Endothelial cell of umbilical vein (primary cell): ENCODE measurements around the gene SLC41A3. TPM values are rescaled to one million over a fixed set of nuclear protein-coding genes. Genes with fewer than 3 reads are reported as not detected.

ENCODE experiments used
- BruUV-seq: library from RNA; stranded (reverse); fragments of 400-500 nt; replicated peaks from 2 replicates; lab custom pipeline; 2021; lab: Mats Ljungman, UMichigan
- CTCF ChIA-PET: fragments of 300-600, 350-600 bp; sonication (Branson Sonifier 250); formaldehyde crosslinking; loops from one replicate; lab custom pipeline; 2021; ENCODE audit warnings: antibody characterized with exemption, inconsistent platforms; lab: Charles Lee
- POLR2A ChIA-PET: fragments of 300-600, 350-600 bp; sonication (Branson Sonifier 250); formaldehyde crosslinking; loops from one replicate; lab custom pipeline; 2021; ENCODE audit warnings: antibody characterized with exemption, inconsistent platforms; lab: Charles Lee
- DNase-seq: peaks from one replicate; pipeline ENCODE4 v3.0.0-alpha.2; 2011; ENCODE audit warnings: low read depth, low spot score
- FAIRE-seq: peaks from 2 replicates; lab custom pipeline; 2011; peaks lifted over from hg19 to GRCh38; lab: Jason Lieb, UNC
- H2AFZ ChIP-seq: 2 replicates; pipeline ENCODE4 v1.6.0; 2012; ENCODE audit warnings: low read depth, low read length, control low read depth, inconsistent platforms
- H3K27ac ChIP-seq: 2 replicates; pipeline ENCODE4 v1.5.1; 2011; ENCODE audit warnings: low read depth, mild to moderate bottlenecking, control low read depth, low read length, moderate library complexity; ENCODE audit not compliant: insufficient read depth
- H3K27me3 ChIP-seq, 2 experiments: 2 replicates each; pipeline versions ENCODE4 v1.6.0 to v1.6.1; 2011; ENCODE audit warnings: low read length in 2 of 2, mixed read lengths in 1 of 2; ENCODE audit not compliant: control insufficient read depth in 2 of 2, insufficient read depth in 2 of 2
- H3K36me3 ChIP-seq, 2 experiments: 2 replicates in 1 of 2; 3 replicates in 1 of 2; pipeline ENCODE4 v1.5.1; 2011; ENCODE audit warnings: low read length in 2 of 2, mild to moderate bottlenecking in 1 of 2, moderate library complexity in 1 of 2; ENCODE audit not compliant: control insufficient read depth in 2 of 2, insufficient read depth in 2 of 2; ENCODE audit errors: extremely low read depth in 1 of 2
- H3K4me1 ChIP-seq: 3 replicates; pipeline ENCODE4 v1.5.1; 2011; ENCODE audit warnings: mild to moderate bottlenecking, low read length; ENCODE audit not compliant: control insufficient read depth, insufficient read depth; ENCODE audit errors: extremely low read depth
- H3K4me2 ChIP-seq: 2 replicates; pipeline ENCODE4 v1.6.1; 2011; ENCODE audit warnings: low read length, control low read depth, mixed read lengths; ENCODE audit not compliant: insufficient read depth
- H3K4me3 ChIP-seq, 3 experiments: fragments of 200-600 bp in 1 of 3; sonication (generic), shearing (Covaris generic) in 1 of 3; replicated peaks in 1 of 3; 2 replicates each; pipeline ENCODE4 v1.5.1; 2011 to 2016; ENCODE audit warnings: control low read depth in 3 of 3, low read length in 3 of 3, mild to moderate bottlenecking in 2 of 3, inconsistent platforms in 1 of 3, low read depth in 1 of 3, moderate library complexity in 1 of 3; ENCODE audit not compliant: insufficient read depth in 1 of 3
- H3K79me2 ChIP-seq: 2 replicates; pipeline ENCODE4 v1.6.0; 2012; ENCODE audit warnings: low read length, inconsistent platforms; ENCODE audit not compliant: control insufficient read depth, insufficient read depth
- H3K9ac ChIP-seq: replicated peaks from 2 replicates; pipeline ENCODE3; 2011; ENCODE audit warnings: low read length, control low read depth; ENCODE audit not compliant: insufficient read depth; ENCODE audit errors: extremely low read depth
- H3K9me1 ChIP-seq: replicated peaks from 3 replicates; pipeline ENCODE4 v1.6.0; 2011; ENCODE audit warnings: mild to moderate bottlenecking, low read length; ENCODE audit not compliant: control insufficient read depth, insufficient read depth; ENCODE audit errors: extremely low read depth
- H3K9me3 ChIP-seq: replicated peaks from 2 replicates; pipeline ENCODE4 v1.5.1; 2012; ENCODE audit warnings: low read length, inconsistent platforms; ENCODE audit not compliant: control insufficient read depth, insufficient read depth
- H4K20me1 ChIP-seq: replicated peaks from 2 replicates; pipeline ENCODE3; 2011; ENCODE audit warnings: mild to moderate bottlenecking, low read length; ENCODE audit not compliant: control insufficient read depth, insufficient read depth; ENCODE audit errors: extremely low read depth
- EZH2 ChIP-seq: IDR thresholded peaks from 2 replicates; pipeline ENCODE4 v1.6.1; 2012; ENCODE audit warnings: borderline replicate concordance, low read depth, mild to moderate bottlenecking, moderate library complexity, low read length, inconsistent platforms; ENCODE audit not compliant: severe bottlenecking
- FOS ChIP-seq: IDR thresholded peaks from 2 replicates; pipeline ENCODE4 v1.6.1; 2011; ENCODE audit warnings: mild to moderate bottlenecking, low read length, moderate library complexity, borderline replicate concordance; ENCODE audit not compliant: insufficient read depth
- GATA2 ChIP-seq: IDR thresholded peaks from 2 replicates; pipeline ENCODE4 v1.7.0; 2011; ENCODE audit warnings: low read depth, mild to moderate bottlenecking, moderate library complexity, mixed read lengths, low read length; ENCODE audit not compliant: insufficient read length, insufficient read depth
- JUN ChIP-seq: IDR thresholded peaks from 2 replicates; pipeline ENCODE4 v1.6.1; 2011; ENCODE audit warnings: borderline replicate concordance, low read depth; ENCODE audit not compliant: insufficient read length, insufficient read depth
- MYC ChIP-seq: IDR thresholded peaks from one replicate; pipeline ENCODE4 v1.6.1; 2011; ENCODE audit warnings: mild to moderate bottlenecking, low read depth, low read length
- POLR2A ChIP-seq: IDR thresholded peaks from 2 replicates; pipeline ENCODE4 v1.6.1; 2012; ENCODE audit warnings: low read depth, mild to moderate bottlenecking, control low read depth, low read length
- POLR2AphosphoS5 ChIP-seq: IDR thresholded peaks from 2 replicates; pipeline ENCODE4 v1.6.1; 2012; ENCODE audit warnings: low read depth, mild to moderate bottlenecking, control low read depth, low read length, moderate library complexity; ENCODE audit not compliant: insufficient read depth
- dilution Hi-C: fragments of 300-500 bp; cut with MboI; formaldehyde crosslinking; loops from one replicate; pipeline ENCODE4 v1.15.0; 2019; ENCODE audit warnings: low sequenced_read_pairs; ENCODE audit not compliant: extremely low pct_ligation_motif_present
- intact Hi-C: fragments of 100-400 bp; cut with micrococcal nuclease; formaldehyde crosslinking; loops from one replicate; pipeline ENCODE4 v1.10.0; 2022
- polyA plus RNA-seq, 4 experiments: library from polyadenylated mRNA; depleted of rRNA in 3 of 4; stranded (reverse) in 3 of 4; unstranded in 1 of 4; fragments of >200 nt; gene quantifications; 2 replicates each; pipeline versions ENCODE4 v1.2.1 to v1.2.3, GENCODE V29; 2011 to 2012; ENCODE audit warnings: missing spikeins in 1 of 4
- total RNA-seq: library from RNA; stranded (reverse); gene quantifications from 2 replicates; pipeline ENCODE4 v1.2.3, GENCODE V29; 2021
- TF ChIP-seq, protein P1 (sequence below): IDR thresholded peaks from 2 replicates; pipeline ENCODE4 v1.6.1; 2011; ENCODE audit not compliant: insufficient read depth, insufficient read length
- TF ChIP-seq, protein P2 (sequence below), 2 donors: IDR thresholded peaks; 1 replicate in 1 of 2; 2 replicates in 1 of 2; pipeline ENCODE4 v1.5.1; 2011; ENCODE audit warnings: low read length in 2 of 2, mild to moderate bottlenecking in 2 of 2, moderate library complexity in 2 of 2, control low read depth in 1 of 2, inconsistent platforms in 1 of 2, low read depth in 1 of 2; ENCODE audit not compliant: insufficient read depth in 1 of 2; ENCODE audit errors: extremely low read depth in 1 of 2

The SLC41A3 gene
- total and polyA plus RNA-seq, 2 donors (not counting 3 experiments of a cell fraction or from before 2014, with no cell fraction given): 52.5 to 118 TPM

DNA sequence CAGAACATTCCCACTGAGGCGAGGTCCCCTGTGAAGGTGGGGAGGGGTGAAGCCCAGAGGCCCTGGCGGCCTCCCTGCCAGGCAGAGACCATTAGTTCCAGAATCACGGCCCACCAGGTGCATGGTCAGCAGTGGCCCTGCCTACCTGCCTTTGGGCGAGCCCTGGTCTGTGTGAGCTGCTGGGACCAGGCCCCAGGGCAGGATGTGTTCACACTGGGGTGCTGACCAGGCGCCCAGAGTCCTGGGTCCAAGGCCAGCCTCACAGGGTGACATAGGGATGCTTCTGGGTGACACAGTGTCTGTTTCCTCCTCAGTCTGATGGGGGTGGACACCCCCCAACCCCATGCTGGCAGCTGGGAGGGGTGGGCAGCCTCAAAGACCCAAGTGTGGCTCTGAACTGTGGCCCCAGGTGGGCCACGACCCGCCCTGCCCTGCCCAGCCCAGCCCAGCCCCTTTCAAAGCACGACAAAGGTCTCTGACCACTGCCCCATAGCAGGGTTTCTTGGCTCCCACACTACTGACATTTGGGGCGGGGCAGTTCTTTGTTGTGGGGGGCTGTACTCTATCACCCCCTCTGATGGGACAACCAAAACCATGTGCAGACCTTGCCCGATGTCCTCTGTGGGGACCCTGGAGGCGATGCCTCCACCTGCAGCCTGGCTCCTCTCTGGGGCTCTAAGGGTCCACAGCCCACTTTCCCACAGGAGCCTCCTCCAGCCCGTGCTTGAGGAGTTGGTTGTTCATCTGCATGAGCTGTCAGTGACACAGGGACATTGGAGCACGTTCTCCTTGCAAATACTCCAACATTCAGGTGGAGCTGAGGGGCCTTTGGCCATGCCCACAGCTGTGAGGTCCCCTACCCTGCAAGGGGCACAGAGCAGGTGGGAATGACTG lies 44.8 kb upstream of the SLC41A3 start:
- H3K9me1 ChIP-seq: no peaks in the 10 kb centered on the region
- no peak overlapping the region for H3K9ac ChIP-seq
- no peaks in the 10 kb centered on the region for H3K79me2 ChIP-seq
- no peak overlapping the region for H3K27ac ChIP-seq
- dilution Hi-C loops: no loop called here
- H2AFZ ChIP-seq: no peak overlapping the region
- H3K27me3 ChIP-seq: peaks cover 0 to 1% of the 10 kb centered on the region in 2 experiments
- H3K9me3 ChIP-seq: no peaks in the 10 kb centered on the region
- H3K4me2 ChIP-seq: no peak overlapping the region
- FAIRE-seq: peak; percentile 4
- ChIA-PET POLR2A (no interaction called here), CTCF (interaction anchor here (0.8 to 2.5 kb wide), 3 partner anchors 38 to 84 kb away, joined by 3 to 9 read pairs (median 3); no protein-coding TSS in a partner anchor)
- no peaks in the 10 kb centered on the region for H4K20me1 ChIP-seq
- no TSS peak for BruUV-seq
- DNase-seq: no peak
- H3K36me3 ChIP-seq: no peaks in the 10 kb centered on the region
- peaks cover 11% of the 10 kb centered on the region for H3K4me1 ChIP-seq
- intact Hi-C loops: no loop called here
- TF ChIP-seq, protein P1, sequence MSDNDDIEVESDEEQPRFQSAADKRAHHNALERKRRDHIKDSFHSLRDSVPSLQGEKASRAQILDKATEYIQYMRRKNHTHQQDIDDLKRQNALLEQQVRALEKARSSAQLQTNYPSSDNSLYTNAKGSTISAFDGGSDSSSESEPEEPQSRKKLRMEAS: no peak
- no peak for TF ChIP-seq FOS
- TF ChIP-seq, protein P2, sequence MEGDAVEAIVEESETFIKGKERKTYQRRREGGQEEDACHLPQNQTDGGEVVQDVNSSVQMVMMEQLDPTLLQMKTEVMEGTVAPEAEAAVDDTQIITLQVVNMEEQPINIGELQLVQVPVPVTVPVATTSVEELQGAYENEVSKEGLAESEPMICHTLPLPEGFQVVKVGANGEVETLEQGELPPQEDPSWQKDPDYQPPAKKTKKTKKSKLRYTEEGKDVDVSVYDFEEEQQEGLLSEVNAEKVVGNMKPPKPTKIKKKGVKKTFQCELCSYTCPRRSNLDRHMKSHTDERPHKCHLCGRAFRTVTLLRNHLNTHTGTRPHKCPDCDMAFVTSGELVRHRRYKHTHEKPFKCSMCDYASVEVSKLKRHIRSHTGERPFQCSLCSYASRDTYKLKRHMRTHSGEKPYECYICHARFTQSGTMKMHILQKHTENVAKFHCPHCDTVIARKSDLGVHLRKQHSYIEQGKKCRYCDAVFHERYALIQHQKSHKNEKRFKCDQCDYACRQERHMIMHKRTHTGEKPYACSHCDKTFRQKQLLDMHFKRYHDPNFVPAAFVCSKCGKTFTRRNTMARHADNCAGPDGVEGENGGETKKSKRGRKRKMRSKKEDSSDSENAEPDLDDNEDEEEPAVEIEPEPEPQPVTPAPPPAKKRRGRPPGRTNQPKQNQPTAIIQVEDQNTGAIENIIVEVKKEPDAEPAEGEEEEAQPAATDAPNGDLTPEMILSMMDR (IDR thresholded peaks at IDR 0.05; ENCODE audit: extremely low read depth in 1 of 2, insufficient read depth in 1 of 2, low read depth in 1 of 2, low read length in 2 of 2): no peak
- no peak overlapping the region for H3K4me3 ChIP-seq

DNA sequence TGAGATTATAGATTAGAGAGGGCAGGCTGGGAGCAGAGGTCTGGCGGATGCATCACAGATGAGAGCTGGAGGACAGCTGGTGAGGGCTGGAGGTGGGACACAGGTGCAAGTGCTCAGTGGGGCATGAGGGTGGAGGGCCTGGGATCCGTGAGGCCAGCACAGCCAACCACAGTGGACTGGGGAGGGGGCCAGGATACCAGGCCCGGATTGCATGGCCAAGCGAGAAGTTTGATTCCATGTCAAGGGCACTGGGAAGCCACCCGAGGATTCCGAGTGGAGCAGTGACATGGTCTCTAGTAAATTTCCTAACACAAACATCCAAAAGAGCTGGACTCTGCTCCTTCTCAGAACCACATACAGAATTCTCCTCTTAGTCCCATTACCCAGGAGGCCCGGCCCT lies 44.0 kb upstream of the SLC41A3 start:
- Histone ChIP-seq H3K36me3 (no peaks in the 10 kb centered on the region), H3K27me3 (peaks cover 0 to 1% of the 10 kb centered on the region in 2 experiments), H3K4me3 (no peak overlapping the region), H3K9me1 (no peaks in the 10 kb centered on the region), H3K79me2 (no peaks in the 10 kb centered on the region), H2AFZ (no peak overlapping the region), H3K9me3 (no peaks in the 10 kb centered on the region), H3K9ac (no peak overlapping the region), H3K4me2 (no peak overlapping the region), H3K27ac (no peak overlapping the region), H4K20me1 (no peaks in the 10 kb centered on the region), H3K4me1 (peaks cover 11% of the 10 kb centered on the region)
- TF ChIP-seq, protein P2 (IDR thresholded peaks at IDR 0.05; ENCODE audit: extremely low read depth in 1 of 2, insufficient read depth in 1 of 2, low read depth in 1 of 2, low read length in 2 of 2): no peak
- TF ChIP-seq POLR2A (no peak), POLR2AphosphoS5 (no peak), EZH2 (no peak), MYC (no peak), GATA2 (no peak), JUN (no peak), FOS (no peak)
- TF ChIP-seq, protein P1: no peak
- intact Hi-C loops (no loop called here), dilution Hi-C loops (no loop called here)
- no peak for FAIRE-seq
- no peak for DNase-seq
- POLR2A ChIA-PET: no interaction called here
- no TSS peak for BruUV-seq
- CTCF ChIA-PET: no interaction called here
